MCF 10A (cell line): ENCODE data around the gene GSK3A. TPM values are rescaled to one million over a fixed set of nuclear protein-coding genes. Genes with fewer than 3 reads are reported as not detected.

Experiments
- BruUV-seq: library from RNA; stranded (reverse); fragments of 400-500 nt; replicated peaks from 2 replicates; lab custom pipeline; 2021; lab: Mats Ljungman, UMichigan
- CTCF ChIA-PET: fragments of 300-600 bp; sonication (Branson Sonifier 250); formaldehyde crosslinking; extraction: SDS; loops from one replicate; lab custom pipeline; 2021; ENCODE audit warnings: antibody characterized with exemption, inconsistent platforms; lab: Yijun Ruan, JAX
- POLR2A ChIA-PET: fragments of 300-600, 350-650 bp; sonication (Branson Sonifier 250); formaldehyde crosslinking; extraction: SDS; loops from one replicate; lab custom pipeline; 2020; ENCODE audit warnings: antibody characterized with exemption, inconsistent platforms; lab: Yijun Ruan, JAX
- DNase-seq: peaks from one replicate; pipeline ENCODE4 v3.0.0-alpha.2; 2018; ENCODE audit not compliant: unreplicated experiment
- H3K27ac Mint-ChIP-seq: one replicate; pipeline ENCODE4 v1.8.0; 2022; ENCODE audit warnings: mild to moderate bottlenecking, low read depth, mixed read lengths; ENCODE audit not compliant: unreplicated experiment
- H3K27me3 Mint-ChIP-seq: one replicate; pipeline ENCODE4 v1.8.0; 2022; ENCODE audit warnings: mixed read lengths; ENCODE audit not compliant: insufficient read depth, unreplicated experiment
- H3K36me3 Mint-ChIP-seq: one replicate; pipeline ENCODE4 v1.8.0; 2022; ENCODE audit warnings: mild to moderate bottlenecking, moderate library complexity, mixed read lengths; ENCODE audit not compliant: insufficient read depth, unreplicated experiment
- H3K4me1 Mint-ChIP-seq: one replicate; pipeline ENCODE4 v1.8.0; 2022; ENCODE audit warnings: mixed read lengths; ENCODE audit not compliant: insufficient read depth, unreplicated experiment
- H3K4me3 Mint-ChIP-seq: one replicate; pipeline ENCODE4 v1.8.0; 2022; ENCODE audit warnings: mild to moderate bottlenecking, moderate library complexity, mixed read lengths; ENCODE audit not compliant: unreplicated experiment
- H3K9me3 Mint-ChIP-seq: one replicate; pipeline ENCODE4 v1.8.0; 2022; ENCODE audit warnings: mixed read lengths; ENCODE audit not compliant: unreplicated experiment
- intact Hi-C: fragments of 100-400 bp; cut with micrococcal nuclease; formaldehyde crosslinking; loops from 2 replicates; pipeline ENCODE4 v1.14.1; 2022
- total RNA-seq: library from RNA; stranded (reverse); gene quantifications from 2 replicates; pipeline ENCODE4 v1.2.3, GENCODE V29; 2022
- TF ChIP-seq, protein P1 (sequence below): fragments of 200-600 bp; IDR thresholded peaks from one replicate; pipeline ENCODE4 v1.8.0; 2022; ENCODE audit warnings: antibody characterized with exemption, mild to moderate bottlenecking; ENCODE audit not compliant: unreplicated experiment

Gene GSK3A
- total RNA-seq, 1 experiment from 2014 or later: 53.5 TPM

DNA sequence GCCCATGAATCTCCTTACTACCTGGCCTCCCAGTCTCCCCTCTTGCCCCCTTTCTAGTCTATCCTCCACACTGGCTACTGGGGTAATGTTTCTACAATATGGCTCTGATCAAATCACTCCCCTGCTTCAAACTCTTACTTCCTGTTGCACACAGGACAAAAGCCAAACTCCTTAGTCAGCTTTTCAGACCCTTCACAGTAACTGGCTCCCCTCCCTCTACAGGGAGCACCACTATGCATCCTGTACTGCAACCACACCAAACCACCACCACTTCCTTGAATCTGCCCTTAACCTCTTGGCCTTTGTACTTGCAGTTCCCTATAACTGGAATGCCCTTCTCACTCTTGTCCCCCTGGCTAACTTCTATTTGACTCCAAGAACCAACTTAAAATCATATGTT lies 57.1 kb downstream of the GSK3A start:
- Mint-ChIP-seq H3K36me3 (no peaks in the 10 kb centered on the region), H3K9me3 (no peaks in the 10 kb centered on the region), H3K27me3 (peaks cover 12% of the 10 kb centered on the region), H3K4me1 (peaks cover 21% of the 10 kb centered on the region), H3K27ac (no peak overlapping the region), H3K4me3 (no peak overlapping the region)
- CTCF ChIA-PET: interaction anchor here (0.7 to 5.7 kb wide), 19 partner anchors 10 to 119 kb away, joined by 3 to 61 read pairs (median 6); partner anchors contain the start of gene POU2F2
- intact Hi-C loops: no loop called here
- DNase-seq: no peak
- POLR2A ChIA-PET: no interaction called here
- no TSS peak for BruUV-seq
- TF ChIP-seq, protein P1, sequence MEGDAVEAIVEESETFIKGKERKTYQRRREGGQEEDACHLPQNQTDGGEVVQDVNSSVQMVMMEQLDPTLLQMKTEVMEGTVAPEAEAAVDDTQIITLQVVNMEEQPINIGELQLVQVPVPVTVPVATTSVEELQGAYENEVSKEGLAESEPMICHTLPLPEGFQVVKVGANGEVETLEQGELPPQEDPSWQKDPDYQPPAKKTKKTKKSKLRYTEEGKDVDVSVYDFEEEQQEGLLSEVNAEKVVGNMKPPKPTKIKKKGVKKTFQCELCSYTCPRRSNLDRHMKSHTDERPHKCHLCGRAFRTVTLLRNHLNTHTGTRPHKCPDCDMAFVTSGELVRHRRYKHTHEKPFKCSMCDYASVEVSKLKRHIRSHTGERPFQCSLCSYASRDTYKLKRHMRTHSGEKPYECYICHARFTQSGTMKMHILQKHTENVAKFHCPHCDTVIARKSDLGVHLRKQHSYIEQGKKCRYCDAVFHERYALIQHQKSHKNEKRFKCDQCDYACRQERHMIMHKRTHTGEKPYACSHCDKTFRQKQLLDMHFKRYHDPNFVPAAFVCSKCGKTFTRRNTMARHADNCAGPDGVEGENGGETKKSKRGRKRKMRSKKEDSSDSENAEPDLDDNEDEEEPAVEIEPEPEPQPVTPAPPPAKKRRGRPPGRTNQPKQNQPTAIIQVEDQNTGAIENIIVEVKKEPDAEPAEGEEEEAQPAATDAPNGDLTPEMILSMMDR: no peak

- TF ChIP-seq, protein P1: peak; percentile 89
- no peaks in the 10 kb centered on the region for H3K9me3 Mint-ChIP-seq
- CTCF ChIA-PET: interaction anchor here (0.6 to 5.7 kb wide), 27 partner anchors 9 to 243 kb away, joined by 3 to 61 read pairs (median 5); partner anchors contain the start of gene POU2F2
- BruUV-seq: no TSS peak
- H3K4me3 Mint-ChIP-seq: no peak overlapping the region
- no peak overlapping the region for H3K27ac Mint-ChIP-seq
- peaks cover 12% of the 10 kb centered on the region for H3K27me3 Mint-ChIP-seq
- peaks cover 14% of the 10 kb centered on the region for H3K4me1 Mint-ChIP-seq
- POLR2A ChIA-PET: no interaction called here
- intact Hi-C loops: loop anchor here (1.0 kb wide), 2 partner anchors 51 to 76 kb away; no protein-coding TSS in a partner anchor
- no peaks in the 10 kb centered on the region for H3K36me3 Mint-ChIP-seq
- DNase-seq: peak; percentile 87
Measured at GRCh38 chr19:42184401-42184861, 58.0 kb downstream of the GSK3A start.

Other genes with a start within 250 kb of the GSK3A start
- not detected in 2 replicates for gene ATP1A3, start 248.4 kb downstream of the GSK3A start, total RNA-seq
- gene GRIK5, start 172.4 kb downstream of the GSK3A start, total RNA-seq: 1.6 and 1.8 TPM in 2 replicates
- gene ZNF574, start 166.4 kb downstream of the GSK3A start, total RNA-seq: 12.2 and 13.5 TPM in 2 replicates
- 0.49 and 0.70 TPM in 2 replicates for gene POU2F2, start 110.2 kb downstream of the GSK3A start, total RNA-seq
- 28.5 and 31.2 TPM in 2 replicates for gene DEDD2, start 24.9 kb downstream of the GSK3A start, total RNA-seq
- gene ZNF526, start 22.3 kb downstream of the GSK3A start, total RNA-seq: 11.5 and 12.3 TPM in 2 replicates
- gene ERF, start 12.5 kb upstream of the GSK3A start, total RNA-seq: 27.8 and 35.1 TPM in 2 replicates
- 66.9 and 67.9 TPM in 2 replicates for gene CIC, start 26.6 kb upstream of the GSK3A start, total RNA-seq
- 0.30 and 0.64 TPM in 2 replicates for gene PRR19, start 59.5 kb upstream of the GSK3A start, total RNA-seq
- gene PAFAH1B3, start 60.0 kb upstream of the GSK3A start, total RNA-seq: 9.5 and 30.6 TPM in 2 replicates
- not detected in 2 replicates for gene TMEM145, start 70.7 kb upstream of the GSK3A start, total RNA-seq
- 13.0 and 20.6 TPM in 2 replicates for gene MEGF8, start 83.0 kb upstream of the GSK3A start, total RNA-seq
- 0.89 and 1.6 TPM in 2 replicates for gene CNFN, start 147.7 kb upstream of the GSK3A start, total RNA-seq
- gene LIPE, start 184.8 kb upstream of the GSK3A start, total RNA-seq: 8.6 and 11.7 TPM in 2 replicates
- gene CXCL17, start 200.3 kb upstream of the GSK3A start, total RNA-seq: not detected in 2 replicates